Peyer's patch (tissue), 4 donors: Measurements from ENCODE around the gene RHBDL1. TPM values are rescaled to one million over a fixed set of nuclear protein-coding genes. Genes with fewer than 3 reads are reported as not detected.
A peak's percentile ranks its signal among the peaks of the same experiment; 100 is the strongest.

Experiments
- DNase-seq, 3 donors: peaks; one replicate each; pipeline ENCODE4 v3.0.0-alpha.2; 2017 to 2019
- H3K27ac ChIP-seq, 4 donors: fragments of 200-600 bp; sonication (generic); one replicate each; pipeline ENCODE4 v1.5.1; 2016 to 2019
- H3K27me3 ChIP-seq, 2 donors: fragments of 200-600 bp; sonication (generic); one replicate each; pipeline ENCODE4 v1.5.1; 2019
- H3K36me3 ChIP-seq, 3 donors: fragments of 200-600 bp; sonication (generic); one replicate each; pipeline ENCODE4 v1.5.1; 2016 to 2019
- H3K4me1 ChIP-seq, 4 donors: fragments of 200-600 bp; sonication (generic); one replicate each; pipeline ENCODE4 v1.5.1; 2016 to 2019
- H3K4me3 ChIP-seq, 4 donors: fragments of 200-600 bp; sonication (generic); 1 replicate in 3 of 4; 2 replicates in 1 of 4; pipeline ENCODE4 v1.5.1; 2016 to 2019; ENCODE audit warnings: mild to moderate bottlenecking in 1 of 4
- H3K9me3 ChIP-seq, 4 donors: fragments of 200-600 bp; sonication (generic); one replicate each; pipeline ENCODE4 v1.5.1; 2016 to 2019; ENCODE audit warnings: mild to moderate bottlenecking in 1 of 4
- CTCF ChIP-seq, 6 experiments: fragments of 450-650 bp in 4 of 6; fragments of 200-600 bp in 2 of 6; sonication (generic) in 1 of 6; IDR thresholded peaks; one replicate each; pipeline ENCODE4 v1.5.1; 2017 to 2019; ENCODE audit warnings: antibody characterized with exemption in 6 of 6, mild to moderate bottlenecking in 3 of 6, moderate library complexity in 1 of 6
- POLR2A ChIP-seq, 2 donors: fragments of 450-650 bp; IDR thresholded peaks; one replicate each; pipeline ENCODE4 v1.5.1; 2017; ENCODE audit warnings: antibody characterized with exemption in 2 of 2, mild to moderate bottlenecking in 2 of 2, moderate library complexity in 2 of 2
- total RNA-seq, 4 donors: library from RNA; depleted of rRNA; stranded (reverse); fragments of >200 nt; gene quantifications; one replicate each; pipeline ENCODE4 v1.1.0, GENCODE V29; 2016

Gene RHBDL1
- total RNA-seq, 4 donors from 2014 or later = 4.1 to 13.6 (median 9.9) TPM

GRCh38 chr16:674214-674881, 1.1 kb upstream of the RHBDL1 start:
- H3K4me1 ChIP-seq = peaks cover 12 to 37% (median 22%) of the 10 kb centered on the region in 4 donors
- H3K36me3 ChIP-seq = peaks cover 0 to 49% (median 0%) of the 10 kb centered on the region in 3 donors
- H3K27me3 ChIP-seq = no peaks in the 10 kb centered on the region
- H3K27ac ChIP-seq = no peak overlapping the region
- DNase-seq = no peak
- H3K4me3 ChIP-seq = no peak overlapping the region
- H3K9me3 ChIP-seq = no peaks in the 10 kb centered on the region
- TF ChIP-seq CTCF (IDR thresholded peaks at IDR 0.05) (no peak), POLR2A (IDR thresholded peaks at IDR 0.05) (no peak)

- H3K9me3 ChIP-seq = no peaks in the 10 kb centered on the region
- DNase-seq = peak in 1 of 3 donors; percentile 72
- H3K27ac ChIP-seq = peak overlapping the region in 1 of 4 donors; percentile 57
- H3K27me3 ChIP-seq = no peaks in the 10 kb centered on the region
- H3K4me3 ChIP-seq = peak overlapping the region; percentile 15 to 64 (median 36)
- peaks cover 0 to 32% (median 0%) of the 10 kb centered on the region in 3 donors for H3K36me3 ChIP-seq
- H3K4me1 ChIP-seq = peaks cover 13 to 39% (median 26%) of the 10 kb centered on the region in 4 donors
- TF ChIP-seq POLR2A (IDR thresholded peaks at IDR 0.05) (no peak), CTCF (IDR thresholded peaks at IDR 0.05) (no peak)
Measured at GRCh38 chr16:675884-676564, 553 bp downstream of the RHBDL1 start.

- DNase-seq = no peak
- Histone ChIP-seq H3K4me1 (peaks cover 13 to 44% (median 31%) of the 10 kb centered on the region in 4 donors), H3K36me3 (peaks cover 0 to 30% (median 0%) of the 10 kb centered on the region in 3 donors), H3K27ac (peak overlapping the region in 1 of 4 donors; percentile 57), H3K27me3 (no peaks in the 10 kb centered on the region), H3K4me3 (peak overlapping the region in 2 of 4 donors; percentile 50 to 64), H3K9me3 (no peaks in the 10 kb centered on the region)
- TF ChIP-seq POLR2A (IDR thresholded peaks at IDR 0.05) (no peak), CTCF (IDR thresholded peaks at IDR 0.05) (no peak)
Measured at GRCh38 chr16:676565-676902, 1.1 kb downstream of the RHBDL1 start.

- H3K27me3 ChIP-seq = no peaks in the 10 kb centered on the region
- DNase-seq = peak; percentile 65 to 94 (median 94)
- peaks cover 13 to 47% (median 34%) of the 10 kb centered on the region in 4 donors for H3K4me1 ChIP-seq
- H3K27ac ChIP-seq = peak overlapping the region in 3 of 4 donors; percentile 40 to 93 (median 57)
- peaks cover 0 to 30% (median 0%) of the 10 kb centered on the region in 3 donors for H3K36me3 ChIP-seq
- peak overlapping the region in 2 of 4 donors; percentile 4 to 50 for H3K4me3 ChIP-seq
- no peaks in the 10 kb centered on the region for H3K9me3 ChIP-seq
- TF ChIP-seq CTCF (IDR thresholded peaks at IDR 0.05) (no peak), POLR2A (IDR thresholded peaks at IDR 0.05) (peak in 1 of 2 donors; percentile 59)
Measured at GRCh38 chr16:676913-677312, 1.4 kb downstream of the RHBDL1 start.

- DNase-seq = no peak
- Histone ChIP-seq H3K4me1 (peaks cover 13 to 53% (median 34%) of the 10 kb centered on the region in 4 donors), H3K4me3 (peak overlapping the region in 1 of 4 donors; percentile 4), H3K27ac (peak overlapping the region; percentile 27 to 93 (median 44)), H3K36me3 (peaks cover 0 to 30% (median 0%) of the 10 kb centered on the region in 3 donors), H3K9me3 (no peaks in the 10 kb centered on the region), H3K27me3 (no peaks in the 10 kb centered on the region)
- TF ChIP-seq POLR2A (IDR thresholded peaks at IDR 0.05) (no peak), CTCF (IDR thresholded peaks at IDR 0.05) (no peak)
Measured at GRCh38 chr16:677316-678190, 2.1 kb downstream of the RHBDL1 start.
